ENCODE data around the gene ABCF1.
A peak's percentile ranks its signal among the peaks of the same experiment; 100 is the strongest.

DNA sequence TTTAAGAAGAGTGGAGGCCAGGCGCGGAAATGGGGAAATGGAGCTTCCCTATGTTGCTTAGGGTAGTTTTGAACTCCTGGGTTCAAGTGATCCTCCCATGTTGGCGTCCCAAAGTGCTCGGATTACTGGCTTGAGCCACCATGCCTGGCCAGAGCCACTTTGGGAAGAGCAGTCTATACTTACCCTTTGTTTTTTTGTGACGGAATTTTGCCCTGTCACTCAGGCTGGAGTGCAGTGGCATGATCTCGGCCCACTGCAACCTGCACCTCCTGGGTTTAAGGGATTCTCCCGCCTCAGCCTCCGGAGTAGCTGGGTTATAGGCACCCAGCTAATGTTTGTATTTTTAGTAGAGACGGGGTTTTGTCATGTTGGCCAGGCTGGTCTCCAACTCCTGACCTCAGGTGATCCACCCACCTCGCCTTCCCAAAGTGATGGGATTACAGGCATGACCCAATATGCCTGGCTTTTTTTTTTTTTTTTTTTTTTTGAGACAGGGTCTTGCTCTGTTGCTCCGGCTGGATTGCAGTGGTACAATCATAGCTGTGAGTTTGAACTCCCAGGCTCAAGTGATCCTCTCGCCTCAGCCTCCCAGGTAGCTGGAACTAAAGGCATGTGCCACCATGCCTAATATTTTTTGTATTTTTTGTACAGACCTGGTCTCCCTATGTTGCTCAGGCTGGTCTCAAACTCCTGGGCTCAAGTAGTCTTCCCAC lies 27.8 kb downstream of the ABCF1 start:
- TF ChIP-seq ZNF384 (IDR thresholded peaks at IDR 0.05) (peak; percentile 50), SP1 (IDR thresholded peaks at IDR 0.05) (no peak), BHLHE40 (IDR thresholded peaks at IDR 0.05; ENCODE audit: borderline replicate concordance) (no peak), TARDBP (IDR thresholded peaks at IDR 0.05) (no peak), FOXM1 (IDR thresholded peaks at IDR 0.05; ENCODE audit: borderline replicate concordance) (no peak), HDGF (IDR thresholded peaks at IDR 0.05; ENCODE audit: borderline replicate concordance) (no peak), ELF4 (IDR thresholded peaks at IDR 0.05) (no peak), FOXK2 (IDR thresholded peaks at IDR 0.05) (no peak)
- TF ChIP-seq, protein P1, sequence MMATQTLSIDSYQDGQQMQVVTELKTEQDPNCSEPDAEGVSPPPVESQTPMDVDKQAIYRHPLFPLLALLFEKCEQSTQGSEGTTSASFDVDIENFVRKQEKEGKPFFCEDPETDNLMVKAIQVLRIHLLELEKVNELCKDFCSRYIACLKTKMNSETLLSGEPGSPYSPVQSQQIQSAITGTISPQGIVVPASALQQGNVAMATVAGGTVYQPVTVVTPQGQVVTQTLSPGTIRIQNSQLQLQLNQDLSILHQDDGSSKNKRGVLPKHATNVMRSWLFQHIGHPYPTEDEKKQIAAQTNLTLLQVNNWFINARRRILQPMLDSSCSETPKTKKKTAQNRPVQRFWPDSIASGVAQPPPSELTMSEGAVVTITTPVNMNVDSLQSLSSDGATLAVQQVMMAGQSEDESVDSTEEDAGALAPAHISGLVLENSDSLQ (IDR thresholded peaks at IDR 0.05), result peak; percentile 42; the same call in 1 of the 2 replicates
